ENCODE measurements around the gene IQGAP2. TPM values are rescaled to one million over a fixed set of nuclear protein-coding genes. Genes with fewer than 3 reads are reported as not detected.

IQGAP2 gene
- total and polyA plus RNA-seq, 9 of the 15 experiments (the other 6 are each of a cell fraction or from before 2014, with no cell fraction given) = 8.7 to 23.2 (median 17.4) TPM

- H3K4me1 ChIP-seq (replicated peaks in 1 of 2; ENCODE audit: control insufficient read depth in 2 of 2, insufficient read depth in 2 of 2, low read length in 2 of 2) = peaks cover 8 to 18% of the 10 kb centered on the region in 2 experiments; a peak in 4 of 5 replicates
- H3K79me2 ChIP-seq (ENCODE audit: control insufficient read depth, insufficient read depth, low read length) = peaks cover 38% of the 10 kb centered on the region
- H4K20me1 ChIP-seq (replicated peaks; ENCODE audit: control insufficient read depth, insufficient read depth, low read length) = no peaks in the 10 kb centered on the region
- peak; percentile 84 for TF ChIP-seq SPI1 (IDR thresholded peaks at IDR 0.05; ENCODE audit: borderline replicate concordance, low read depth, low read length)
- no peak for TF ChIP-seq FOSL1 (tag; conservative IDR thresholded peaks at IDR 0.05)
- TF ChIP-seq MBD1 (CRISPR knock-in tag; IDR thresholded peaks at IDR 0.05) = 0 out of 2 replicates have a peak, but pooled peaks have one; percentile 43
- peak; percentile 10 for TF ChIP-seq KDM5B (IDR thresholded peaks at IDR 0.05; ENCODE audit: insufficient replicate concordance, low read depth, low read length)
- peak overlapping the region; percentile 81 to 98; a peak in 3 of 4 replicates for H3K9ac ChIP-seq (ENCODE audit: insufficient read depth in 1 of 2, low read depth in 2 of 2, low read length in 2 of 2)
- ChIA-PET POLR2A (no interaction called here), CTCF (ENCODE audit: low intra/inter-chr PET ratio) (interaction anchor here (2.3 kb wide), 1 partner anchor 59 kb away, joined by 12 read pairs; no protein-coding TSS in a partner anchor)
- H3K4me2 ChIP-seq (ENCODE audit: insufficient read depth, low read length) = peak overlapping the region; percentile 77
- no peak for FAIRE-seq
- DNase-seq (ENCODE audit: extremely low read depth in 1 of 4, low spot score in 3 of 4) = no peak
- in situ Hi-C loops (cut with MboI) (no loop called here), intact Hi-C loops (cut with micrococcal nuclease) (no loop called here)
- no peak for ATAC-seq
- H3K4me3 ChIP-seq = peak overlapping the region; percentile 92
- H3K9me3 ChIP-seq (replicated peaks; ENCODE audit: control insufficient read depth, insufficient read depth, low read depth, low read length) = no peaks in the 10 kb centered on the region
- H3K36me3 ChIP-seq (ENCODE audit: control insufficient read depth, insufficient read depth, low read length) = no peaks in the 10 kb centered on the region
- H2AFZ ChIP-seq (ENCODE audit: low read depth, low read length) = peak overlapping the region; percentile 97
- no TSS peak for BruUV-seq (replicated peaks)
- H3K27ac ChIP-seq (ENCODE audit: extremely low read depth, low read depth, low read length) = peak overlapping the region; percentile 83; the same call in 2 of the 3 replicates
- no peaks in the 10 kb centered on the region for H3K9me1 ChIP-seq (ENCODE audit: control insufficient read depth, insufficient read depth, low read length)
- no peaks in the 10 kb centered on the region for H3K27me3 ChIP-seq (ENCODE audit: control insufficient read depth in 2 of 2, insufficient read depth in 2 of 2, low read length in 2 of 2)
- 41% methylated on average over 14 of the region's 14 CpGs for WGBS (ENCODE audit: insufficient coverage, low coverage, missing lambda C conversion rate)
Measured at GRCh38 chr5:76715486-76715735, 312.3 kb downstream of the IQGAP2 start.
